ENCODE data around the gene MDFIC.

GRCh38 chr7:114988026-114988425 is 66.1 kb downstream of the MDFIC start:
- no peak for TF ChIP-seq POLR2A (IDR thresholded peaks at IDR 0.05)
- TF ChIP-seq CTCF (IDR thresholded peaks at IDR 0.05): no peak
